Measurements from ENCODE around the gene PIK3CA. TPM values are rescaled to one million over a fixed set of nuclear protein-coding genes. Genes with fewer than 3 reads are reported as not detected.
"Not testable (repeated sequence)": the region's sequence is repeated elsewhere in the genome, so short reads cannot be mapped to it uniquely, and the experiment has no call there.

The PIK3CA gene
- total and polyA plus RNA-seq, 4 experiments from 2014 or later, result 12.4 to 47.2 (median 33.7) TPM

DNA sequence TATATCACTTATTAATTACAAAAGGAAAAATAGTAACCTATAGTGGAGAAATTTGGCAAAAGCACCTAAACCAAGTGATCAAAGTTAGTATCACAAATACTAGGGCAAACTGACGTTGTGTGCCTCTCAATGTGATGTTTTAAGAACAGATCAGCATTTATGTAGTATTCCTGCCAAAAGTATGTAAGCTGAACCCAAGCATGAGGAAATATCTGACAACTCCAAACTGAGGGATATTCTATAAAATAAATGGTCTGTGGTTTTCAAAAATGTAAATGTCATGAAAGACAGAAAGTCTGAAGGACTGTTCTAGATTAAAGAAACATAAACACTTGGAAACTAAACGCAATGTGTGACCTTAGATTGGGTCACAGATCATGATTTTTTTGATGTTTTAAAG lies 34.3 kb upstream of the PIK3CA start:
- Histone ChIP-seq H3K27me3 (ENCODE audit: insufficient read depth, low read length) (peaks cover 4% of the 10 kb centered on the region), H3K9me3 (ENCODE audit: control insufficient read depth in 1 of 2, low read length in 2 of 2) (no peaks in the 10 kb centered on the region), H3K27ac (ENCODE audit: low read depth, low read length) (no peak overlapping the region), H3K4me1 (ENCODE audit: insufficient read depth, low read length) (no peaks in the 10 kb centered on the region), H3K36me3 (ENCODE audit: insufficient read depth, low read length) (no peaks in the 10 kb centered on the region), H3K4me3 (ENCODE audit: low read length in 2 of 2) (no peak overlapping the region)
- ChIA-PET POLR2A (ENCODE audit: partially characterized antibody) (no interaction called here), CTCF (ENCODE audit: partially characterized antibody) (no interaction called here)
- Mint-ChIP-seq H3K36me3 (no peaks in the 10 kb centered on the region), H3K9me3 (peaks cover 0 to 14% (median 5%) of the 10 kb centered on the region in 8 donors), H3K4me3 (no peak overlapping the region), H3K4me1 (no peaks in the 10 kb centered on the region), H3K27me3 (peaks cover 10 to 12% of the 10 kb centered on the region in 2 donors), H3K27ac (no peak overlapping the region)
- DNase-seq, result no peak
- intact Hi-C loops (cut with micrococcal nuclease), result no loop called here

DNA sequence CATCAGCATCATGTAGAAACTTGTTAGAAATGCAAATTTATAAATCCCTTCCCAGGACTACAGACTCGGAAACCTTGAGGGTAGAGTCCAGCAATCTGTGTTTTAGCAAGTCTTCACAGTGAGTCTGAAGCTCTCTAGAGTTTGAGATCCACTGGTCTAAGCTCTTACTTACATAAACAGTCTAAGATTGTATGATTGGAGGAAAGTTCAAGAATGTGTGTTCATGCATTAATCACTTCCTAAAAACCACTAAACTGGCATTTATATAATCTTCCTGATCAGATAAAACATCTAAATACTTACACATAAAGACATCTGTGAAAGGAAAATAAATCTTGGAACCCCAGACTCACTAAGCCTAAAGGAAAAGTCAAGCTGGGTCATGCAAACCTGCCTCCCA lies 32.7 kb upstream of the PIK3CA start:
- CTCF ChIA-PET (ENCODE audit: partially characterized antibody); H3K9me3 ChIP-seq (ENCODE audit: control insufficient read depth in 1 of 2, low read length in 2 of 2); H3K4me1 Mint-ChIP-seq: not testable (repeated sequence)

GRCh38 chr3:179116816-179117215 lies 31.3 kb upstream of the PIK3CA start:
- ChIA-PET CTCF (ENCODE audit: partially characterized antibody) (no interaction called here), POLR2A (ENCODE audit: partially characterized antibody) (no interaction called here)
- Histone ChIP-seq H3K27me3 (ENCODE audit: insufficient read depth, low read length) (peaks cover 4% of the 10 kb centered on the region), H3K27ac (ENCODE audit: low read depth, low read length) (no peak overlapping the region), H3K4me1 (ENCODE audit: insufficient read depth, low read length) (no peaks in the 10 kb centered on the region), H3K9me3 (ENCODE audit: control insufficient read depth in 1 of 2, low read length in 2 of 2) (no peaks in the 10 kb centered on the region), H3K36me3 (ENCODE audit: insufficient read depth, low read length) (no peaks in the 10 kb centered on the region), H3K4me3 (ENCODE audit: low read length in 2 of 2) (no peak overlapping the region)
- no peak for DNase-seq
- H3K9me3 Mint-ChIP-seq, result peaks cover 0 to 12% (median 3%) of the 10 kb centered on the region in 8 donors
- intact Hi-C loops (cut with micrococcal nuclease), result no loop called here
- no peak overlapping the region for H3K27ac Mint-ChIP-seq
- H3K36me3 Mint-ChIP-seq, result no peaks in the 10 kb centered on the region
- H3K4me3 Mint-ChIP-seq, result no peak overlapping the region
- H3K27me3 Mint-ChIP-seq, result peaks cover 5 to 9% of the 10 kb centered on the region in 2 donors
- H3K4me1 Mint-ChIP-seq, result no peaks in the 10 kb centered on the region

More for the DNA sequence above, 32.7 kb upstream of the PIK3CA start:
- H3K27ac ChIP-seq (ENCODE audit: low read depth, low read length); intact Hi-C loops (cut with micrococcal nuclease); H3K36me3 ChIP-seq (ENCODE audit: insufficient read depth, low read length); H3K36me3 Mint-ChIP-seq; H3K4me3 Mint-ChIP-seq; H3K4me3 ChIP-seq (ENCODE audit: low read length in 2 of 2); H3K27me3 ChIP-seq (ENCODE audit: insufficient read depth, low read length); H3K4me1 ChIP-seq (ENCODE audit: insufficient read depth, low read length); H3K27ac Mint-ChIP-seq; DNase-seq; POLR2A ChIA-PET (ENCODE audit: partially characterized antibody): not testable (repeated sequence)
- Mint-ChIP-seq H3K9me3 (peaks cover 0 to 14% (median 5%) of the 10 kb centered on the region in 8 donors), H3K27me3 (peaks cover 10 to 12% of the 10 kb centered on the region in 2 donors)

DNA sequence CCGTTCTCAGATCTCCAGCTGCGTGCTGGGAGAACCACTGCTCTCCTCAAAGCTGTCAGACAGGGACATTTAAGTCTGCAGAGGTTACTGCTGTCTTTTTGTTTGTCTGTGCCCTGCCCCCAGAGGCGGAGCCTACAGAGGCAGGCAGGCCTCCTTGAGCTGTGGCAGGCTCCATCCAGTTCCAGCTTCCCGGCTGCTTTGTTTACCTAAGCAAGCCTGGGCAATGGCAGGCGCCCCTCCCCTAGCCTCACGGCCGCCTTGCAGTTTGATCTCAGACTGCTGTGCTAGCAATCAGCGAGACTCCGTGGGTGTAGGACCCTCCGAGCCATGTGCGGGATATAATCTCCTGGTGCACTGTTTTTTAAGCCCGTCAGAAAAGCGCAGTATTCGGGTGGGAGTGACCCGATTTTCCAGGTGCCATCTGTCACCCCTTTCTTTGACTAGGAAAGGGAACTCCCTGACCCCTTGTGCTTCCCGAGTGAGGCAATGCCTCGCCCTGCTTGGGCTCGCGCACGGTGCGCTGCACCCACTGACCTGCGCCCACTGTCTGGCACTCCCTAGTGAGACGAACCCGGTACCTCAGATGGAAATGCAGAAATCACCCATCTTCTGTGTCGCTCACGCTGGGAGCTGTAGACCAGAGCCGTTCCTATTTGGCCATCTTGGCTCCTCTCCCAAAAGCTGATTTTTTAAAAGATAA lies 15.8 kb upstream of the PIK3CA start:
- POLR2A ChIA-PET (ENCODE audit: partially characterized antibody); H3K4me3 ChIP-seq (ENCODE audit: low read length in 2 of 2); H3K4me1 Mint-ChIP-seq; H3K27ac Mint-ChIP-seq; H3K9me3 ChIP-seq (ENCODE audit: control insufficient read depth in 1 of 2, low read length in 2 of 2); H3K27ac ChIP-seq (ENCODE audit: low read depth, low read length); DNase-seq; H3K4me3 Mint-ChIP-seq; intact Hi-C loops (cut with micrococcal nuclease); H3K4me1 ChIP-seq (ENCODE audit: insufficient read depth, low read length); H3K36me3 Mint-ChIP-seq; H3K27me3 ChIP-seq (ENCODE audit: insufficient read depth, low read length); H3K9me3 Mint-ChIP-seq; H3K36me3 ChIP-seq (ENCODE audit: insufficient read depth, low read length); CTCF ChIA-PET (ENCODE audit: partially characterized antibody): not testable (repeated sequence)
- peaks cover 2 to 11% of the 10 kb centered on the region in 2 donors for H3K27me3 Mint-ChIP-seq

DNA sequence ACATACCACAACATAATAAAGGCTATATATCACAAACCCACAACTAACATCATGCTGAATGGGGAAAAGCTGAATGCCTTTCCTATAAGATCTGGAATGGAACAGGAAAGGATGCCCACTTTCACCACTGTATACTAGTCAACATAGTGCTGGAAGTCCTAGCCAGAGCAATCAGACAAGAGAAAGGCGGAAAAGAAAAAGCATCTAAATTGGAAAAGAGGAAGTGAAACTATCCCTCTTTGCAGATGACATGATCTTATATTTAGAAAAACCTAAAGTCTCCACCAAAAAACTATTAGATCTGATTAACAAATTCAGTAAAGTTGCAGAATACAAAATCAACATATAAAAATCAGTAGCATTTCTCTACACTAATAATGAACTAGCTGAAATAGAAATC lies 14.6 kb upstream of the PIK3CA start:
- Histone ChIP-seq H3K4me1 (ENCODE audit: insufficient read depth, low read length) (no peaks in the 10 kb centered on the region), H3K27ac (ENCODE audit: low read depth, low read length) (no peak overlapping the region), H3K27me3 (ENCODE audit: insufficient read depth, low read length) (no peaks in the 10 kb centered on the region), H3K36me3 (ENCODE audit: insufficient read depth, low read length) (no peaks in the 10 kb centered on the region), H3K9me3 (ENCODE audit: control insufficient read depth in 1 of 2, low read length in 2 of 2) (no peaks in the 10 kb centered on the region), H3K4me3 (ENCODE audit: low read length in 2 of 2) (no peak overlapping the region)
- Mint-ChIP-seq H3K36me3 (no peaks in the 10 kb centered on the region), H3K4me3 (no peak overlapping the region), H3K27ac (no peak overlapping the region), H3K9me3 (peaks cover 0 to 3% (median 0%) of the 10 kb centered on the region in 8 donors), H3K4me1 (peaks cover 0 to 5% (median 2%) of the 10 kb centered on the region in 4 donors), H3K27me3 (peaks cover 5 to 14% of the 10 kb centered on the region in 2 donors)
- no peak for DNase-seq
- intact Hi-C loops (cut with micrococcal nuclease), result no loop called here
- ChIA-PET CTCF (ENCODE audit: partially characterized antibody) (no interaction called here), POLR2A (ENCODE audit: partially characterized antibody) (no interaction called here)

DNA sequence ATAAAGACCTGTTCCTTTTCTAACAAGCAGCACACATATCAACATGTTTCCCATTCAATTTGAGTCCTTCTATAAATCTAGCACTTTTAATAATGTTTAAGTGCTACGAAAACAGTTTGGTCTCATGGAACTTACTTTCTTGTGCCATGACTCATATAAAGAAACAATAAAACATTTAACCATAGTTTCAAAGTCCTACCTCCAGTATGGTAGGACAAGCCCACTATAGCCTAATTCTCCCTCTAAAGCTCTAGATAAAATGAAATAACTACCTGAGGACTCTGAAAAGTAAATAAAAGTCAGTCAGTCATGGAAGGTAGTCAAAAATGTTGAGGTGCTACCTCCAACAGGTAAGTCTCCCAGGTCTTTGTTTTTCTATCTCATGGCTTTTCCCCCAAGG lies 12.0 kb upstream of the PIK3CA start:
- Mint-ChIP-seq H3K27me3 (peaks cover 5 to 16% of the 10 kb centered on the region in 2 donors), H3K36me3 (no peaks in the 10 kb centered on the region), H3K4me3 (no peak overlapping the region), H3K4me1 (peaks cover 0 to 6% (median 2%) of the 10 kb centered on the region in 4 donors), H3K27ac (no peak overlapping the region), H3K9me3 (no peaks in the 10 kb centered on the region)
- Histone ChIP-seq H3K4me1 (ENCODE audit: insufficient read depth, low read length) (no peaks in the 10 kb centered on the region), H3K27me3 (ENCODE audit: insufficient read depth, low read length) (no peaks in the 10 kb centered on the region), H3K27ac (ENCODE audit: low read depth, low read length) (no peak overlapping the region), H3K4me3 (ENCODE audit: low read length in 2 of 2) (no peak overlapping the region), H3K9me3 (ENCODE audit: control insufficient read depth in 1 of 2, low read length in 2 of 2) (no peaks in the 10 kb centered on the region), H3K36me3 (ENCODE audit: insufficient read depth, low read length) (no peaks in the 10 kb centered on the region)
- ChIA-PET CTCF (ENCODE audit: partially characterized antibody) (interaction anchor here (0.8 to 1.2 kb wide), 2 partner anchors 11 to 29 kb away, joined by 3 to 6 read pairs; no protein-coding TSS in a partner anchor), POLR2A (ENCODE audit: partially characterized antibody) (interaction anchor here (0.8 kb wide), 1 partner anchor 114 kb away, joined by 3 read pairs; no protein-coding TSS in a partner anchor)
- no peak for DNase-seq
- intact Hi-C loops (cut with micrococcal nuclease), result no loop called here

GRCh38 chr3:179141890-179142289 lies 6.3 kb upstream of the PIK3CA start:
- no peaks in the 10 kb centered on the region for H3K27me3 ChIP-seq (ENCODE audit: insufficient read depth, low read length)
- no peak for DNase-seq
- H3K9me3 ChIP-seq (ENCODE audit: control insufficient read depth in 1 of 2, low read length in 2 of 2), result no peaks in the 10 kb centered on the region
- intact Hi-C loops (cut with micrococcal nuclease), result no loop called here
- H3K36me3 Mint-ChIP-seq, result no peaks in the 10 kb centered on the region
- CTCF ChIA-PET (ENCODE audit: partially characterized antibody), result no interaction called here
- no peak overlapping the region for H3K4me3 ChIP-seq (ENCODE audit: low read length in 2 of 2)
- no peaks in the 10 kb centered on the region for H3K9me3 Mint-ChIP-seq
- peaks cover 0 to 9% (median 4%) of the 10 kb centered on the region in 4 donors for H3K4me1 Mint-ChIP-seq
- peaks cover 3 to 6% of the 10 kb centered on the region in 2 donors for H3K27me3 Mint-ChIP-seq
- peaks cover 3% of the 10 kb centered on the region for H3K4me1 ChIP-seq (ENCODE audit: insufficient read depth, low read length)
- H3K4me3 Mint-ChIP-seq, result no peak overlapping the region
- H3K27ac ChIP-seq (ENCODE audit: low read depth, low read length), result no peak overlapping the region
- POLR2A ChIA-PET (ENCODE audit: partially characterized antibody), result no interaction called here
- no peaks in the 10 kb centered on the region for H3K36me3 ChIP-seq (ENCODE audit: insufficient read depth, low read length)
- H3K27ac Mint-ChIP-seq, result peak overlapping the region in 1 of 7 donors; percentile 11

Measured in CD4-positive, alpha-beta memory T cell (primary cell).